Astrocyte of the cerebellum (primary cell): ENCODE data around the gene FAM78A.

ENCODE experiments used
- DNase-seq: peaks from one replicate; pipeline ENCODE4 v3.0.0-alpha.2; 2011; ENCODE audit warnings: low read depth
- H3K4me3 ChIP-seq: 2 replicates; pipeline ENCODE4 v1.5.1; 2011; ENCODE audit warnings: mild to moderate bottlenecking, low read depth, low read length, moderate library complexity
- CTCF ChIP-seq: IDR thresholded peaks from 2 replicates; pipeline ENCODE4 v1.5.1; 2012; ENCODE audit warnings: low read length, low read depth, moderate library complexity, mild to moderate bottlenecking; ENCODE audit errors: missing control alignments
- in situ Hi-C: cut with HindIII; loops from 2 replicates; pipeline ENCODE4 v1.10.0; 2017; ENCODE audit warnings: low sequenced_read_pairs

FAM78A gene

GRCh38 chr9:131290036-131290766, 13.9 kb upstream of the FAM78A start:
- in situ Hi-C loops = no loop called here
- H3K4me3 ChIP-seq = peak overlapping the region; percentile 41
- no peak for DNase-seq
- no peak for TF ChIP-seq CTCF

- no peak for TF ChIP-seq CTCF
- DNase-seq = peak; percentile 11
- H3K4me3 ChIP-seq = peak within 1 kb of the TSS; percentile 41
- in situ Hi-C loops = no loop called here
Observed at GRCh38 chr9:131289301-131290035, 13.2 kb upstream of the FAM78A start, which contains the start of gene PLPP7. TSS of gene PLPP7 (plus strand) at chr9:131289723. CDS start at chr9:131289998, 275 bp downstream.

- DNase-seq = no peak
- in situ Hi-C loops = no loop called here
- H3K4me3 ChIP-seq = no peak overlapping the region
- TF ChIP-seq CTCF = no peak
Observed at GRCh38 chr9:131288217-131288616, 11.9 kb upstream of the FAM78A start.

- in situ Hi-C loops = no loop called here
- no peak for DNase-seq
- no peak for TF ChIP-seq CTCF
- H3K4me3 ChIP-seq = no peak overlapping the region
Observed at GRCh38 chr9:131287359-131287758, 11.0 kb upstream of the FAM78A start.

- H3K4me3 ChIP-seq = no peak overlapping the region
- in situ Hi-C loops = no loop called here
- TF ChIP-seq CTCF = no peak
- no peak for DNase-seq
Observed at GRCh38 chr9:131284856-131285255, 8.5 kb upstream of the FAM78A start.

- peak overlapping the region; percentile 7 for H3K4me3 ChIP-seq
- in situ Hi-C loops = no loop called here
- TF ChIP-seq CTCF = no peak
- DNase-seq = peak; percentile 16
Observed at GRCh38 chr9:131282688-131283422, 6.5 kb upstream of the FAM78A start.
